ENCODE data around the gene NDUFAF5.

- TF ChIP-seq CTCF (IDR thresholded peaks at IDR 0.05) (no peak), POLR2A (IDR thresholded peaks at IDR 0.05) (no peak)
Observed at GRCh38 chr20:13831476-13831875, 46.6 kb downstream of the NDUFAF5 start.

Data from lower leg skin (tissue), 3 donors.